PC-9 (cell line): ENCODE data around the gene ASCL2. TPM values are rescaled to one million over a fixed set of nuclear protein-coding genes. Genes with fewer than 3 reads are reported as not detected.

ENCODE experiments used
- BruUV-seq: library from RNA; stranded (reverse); fragments of 400-500 nt; replicated peaks from 2 replicates; lab custom pipeline; 2021; lab: Mats Ljungman, UMichigan
- CTCF ChIA-PET: fragments of 300-600 bp; sonication (Branson Sonifier 250); formaldehyde crosslinking; loops from one replicate; lab custom pipeline; 2022; ENCODE audit warnings: antibody characterized with exemption; lab: Charles Lee
- POLR2A ChIA-PET: fragments of 300-600 bp; sonication (Branson Sonifier 250); formaldehyde crosslinking; loops from one replicate; lab custom pipeline; 2022; ENCODE audit warnings: antibody characterized with exemption; ENCODE audit not compliant: unreplicated experiment; lab: Charles Lee
- DNase-seq, 2 experiments: peaks; one replicate each; pipeline versions ENCODE4 v3.0.0 to v3.0.0-alpha.2; 2015 to 2022; ENCODE audit warnings: mixed read lengths in 1 of 2
- H2AFZ ChIP-seq: fragments of 200-600 bp; sonication (generic); 2 replicates; pipeline ENCODE4 v1.8.1; 2017; ENCODE audit warnings: antibody characterized with exemption
- H3F3A ChIP-seq: fragments of 200-600 bp; sonication (generic); 2 replicates; pipeline ENCODE4 v1.8.1; 2017; ENCODE audit warnings: antibody characterized with exemption, mild to moderate bottlenecking, low read depth; ENCODE audit not compliant: insufficient read depth
- H3K27ac ChIP-seq: fragments of 200-600 bp; sonication (generic); 2 replicates; pipeline ENCODE4 v1.6.1; 2016; ENCODE audit warnings: mixed run types
- H3K27me3 ChIP-seq: fragments of 200-600 bp; sonication (generic); 2 replicates; pipeline ENCODE4 v1.6.1; 2016; ENCODE audit warnings: low read depth, mixed run types; ENCODE audit not compliant: insufficient read depth
- H3K36me3 ChIP-seq: fragments of 200-600 bp; sonication (generic); 2 replicates; pipeline ENCODE4 v1.6.1; 2016; ENCODE audit warnings: low read depth, mixed run types
- H3K4me1 ChIP-seq: fragments of 200-600 bp; sonication (generic); replicated peaks from 2 replicates; pipeline ENCODE4 v1.6.1; 2016; ENCODE audit warnings: mixed run types; ENCODE audit not compliant: insufficient read depth
- H3K4me2 ChIP-seq: fragments of 200-600 bp; sonication (generic); 2 replicates; pipeline ENCODE4 v1.6.1; 2017; ENCODE audit warnings: mixed run types
- H3K4me3 ChIP-seq: fragments of 200-600 bp; sonication (generic); 2 replicates; pipeline ENCODE4 v1.6.1; 2016; ENCODE audit warnings: mixed run types
- H3K79me2 ChIP-seq: fragments of 200-600 bp; sonication (generic); 2 replicates; pipeline ENCODE4 v1.6.1; 2017; ENCODE audit warnings: low read depth, mixed run types
- H3K9me2 ChIP-seq: fragments of 200-600 bp; sonication (generic); 2 replicates; pipeline ENCODE4 v1.8.1; 2017; ENCODE audit warnings: mild to moderate bottlenecking; ENCODE audit not compliant: insufficient read depth
- H3K9me3 ChIP-seq: fragments of 200-600 bp; sonication (generic); 2 replicates; pipeline ENCODE4 v1.8.1; 2016; ENCODE audit warnings: low read depth; ENCODE audit not compliant: insufficient read depth
- H4K20me1 ChIP-seq: fragments of 200-600 bp; sonication (generic); 2 replicates; pipeline ENCODE4 v1.8.1; 2017; ENCODE audit not compliant: insufficient read depth
- EZH2 ChIP-seq: fragments of 200-600 bp; sonication (generic); IDR thresholded peaks from 2 replicates; pipeline ENCODE4 v1.8.0; 2017; ENCODE audit warnings: antibody characterized with exemption, low read depth
- intact Hi-C: fragments of 100-400 bp; cut with micrococcal nuclease; formaldehyde crosslinking; loops from one replicate; pipeline ENCODE4 v1.10.0; 2022; ENCODE audit not compliant: unreplicated experiment
- total RNA-seq: library from RNA; stranded (reverse); gene quantifications from 2 replicates; pipeline ENCODE4 v1.2.3, GENCODE V29; 2021
- TF ChIP-seq, protein P1 (sequence below): fragments of 200-600 bp; sonication (generic); conservative IDR thresholded peaks from 2 replicates; pipeline ENCODE4 v1.6.1; 2017; ENCODE audit warnings: mixed run types, antibody characterized with exemption, mild to moderate bottlenecking, moderate library complexity

Gene ASCL2
- total RNA-seq, 1 experiment from 2014 or later, result not detected

DNA sequence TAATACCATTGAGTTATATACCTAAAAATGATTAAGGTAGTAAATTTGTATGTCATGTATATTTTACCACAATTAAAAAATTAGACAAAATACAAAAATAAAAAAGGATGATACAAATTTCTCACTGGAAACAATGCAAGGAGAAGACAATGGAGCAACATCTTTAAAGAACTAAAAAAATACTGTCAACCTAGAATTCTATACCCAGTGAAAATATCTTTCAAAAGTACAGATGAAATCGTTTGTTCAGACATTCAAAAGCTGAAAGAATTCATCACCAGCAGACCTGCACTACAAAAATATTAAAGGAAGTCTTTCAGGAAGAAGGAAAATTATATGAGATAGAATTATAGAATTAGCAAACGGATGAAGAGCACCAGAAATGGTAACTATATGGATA, 9.8 kb upstream of the ASCL2 start:
- no peaks in the 10 kb centered on the region for H3K9me2 ChIP-seq
- no peak overlapping the region for H2AFZ ChIP-seq
- DNase-seq, result no peak
- intact Hi-C loops, result no loop called here
- no peaks in the 10 kb centered on the region for H3K27me3 ChIP-seq
- H3K4me3 ChIP-seq, result no peak overlapping the region
- TF ChIP-seq EZH2, result no peak
- TF ChIP-seq, protein P1, sequence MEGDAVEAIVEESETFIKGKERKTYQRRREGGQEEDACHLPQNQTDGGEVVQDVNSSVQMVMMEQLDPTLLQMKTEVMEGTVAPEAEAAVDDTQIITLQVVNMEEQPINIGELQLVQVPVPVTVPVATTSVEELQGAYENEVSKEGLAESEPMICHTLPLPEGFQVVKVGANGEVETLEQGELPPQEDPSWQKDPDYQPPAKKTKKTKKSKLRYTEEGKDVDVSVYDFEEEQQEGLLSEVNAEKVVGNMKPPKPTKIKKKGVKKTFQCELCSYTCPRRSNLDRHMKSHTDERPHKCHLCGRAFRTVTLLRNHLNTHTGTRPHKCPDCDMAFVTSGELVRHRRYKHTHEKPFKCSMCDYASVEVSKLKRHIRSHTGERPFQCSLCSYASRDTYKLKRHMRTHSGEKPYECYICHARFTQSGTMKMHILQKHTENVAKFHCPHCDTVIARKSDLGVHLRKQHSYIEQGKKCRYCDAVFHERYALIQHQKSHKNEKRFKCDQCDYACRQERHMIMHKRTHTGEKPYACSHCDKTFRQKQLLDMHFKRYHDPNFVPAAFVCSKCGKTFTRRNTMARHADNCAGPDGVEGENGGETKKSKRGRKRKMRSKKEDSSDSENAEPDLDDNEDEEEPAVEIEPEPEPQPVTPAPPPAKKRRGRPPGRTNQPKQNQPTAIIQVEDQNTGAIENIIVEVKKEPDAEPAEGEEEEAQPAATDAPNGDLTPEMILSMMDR, result no peak
- H3K27ac ChIP-seq, result no peak overlapping the region
- H3K36me3 ChIP-seq, result no peaks in the 10 kb centered on the region
- BruUV-seq, result no TSS peak
- no peaks in the 10 kb centered on the region for H3K79me2 ChIP-seq
- H3K9me3 ChIP-seq, result no peaks in the 10 kb centered on the region
- no peaks in the 10 kb centered on the region for H3F3A ChIP-seq
- POLR2A ChIA-PET, result no interaction called here
- no peaks in the 10 kb centered on the region for H3K4me1 ChIP-seq
- H3K4me2 ChIP-seq, result no peak overlapping the region
- CTCF ChIA-PET, result no interaction called here
- no peaks in the 10 kb centered on the region for H4K20me1 ChIP-seq

DNA sequence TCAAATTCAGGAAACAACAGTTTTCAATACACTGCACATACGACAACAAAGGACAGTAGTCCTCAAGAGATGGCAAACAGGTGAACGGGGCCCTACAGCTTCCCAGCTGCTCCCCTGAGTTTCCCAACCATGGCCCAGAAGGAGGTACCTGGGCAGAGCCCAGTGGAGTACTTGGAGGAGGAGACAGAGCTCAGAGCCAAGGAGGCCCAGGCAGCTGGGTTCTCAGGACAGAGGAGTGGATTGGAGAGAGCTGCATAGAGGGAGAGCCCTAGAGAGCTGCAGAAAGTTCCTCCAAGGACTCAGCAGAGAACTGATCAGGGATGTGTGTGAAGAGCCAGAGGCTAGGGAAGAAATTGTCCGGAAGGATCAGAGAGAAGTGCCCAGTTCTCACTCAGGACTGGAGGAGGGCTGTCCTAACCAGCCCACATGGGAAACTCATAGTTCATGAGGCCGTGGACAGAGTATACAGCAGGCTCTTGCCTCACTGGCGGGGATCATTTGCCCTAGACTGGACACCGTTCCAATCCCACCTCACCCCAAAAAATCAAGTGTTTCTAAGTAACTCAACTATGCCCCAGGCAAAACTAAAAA, 7.6 kb upstream of the ASCL2 start:
- no peaks in the 10 kb centered on the region for H3K9me3 ChIP-seq
- no peak overlapping the region for H2AFZ ChIP-seq
- H3K27ac ChIP-seq, result no peak overlapping the region
- no peaks in the 10 kb centered on the region for H3K9me2 ChIP-seq
- no TSS peak for BruUV-seq
- H3K4me2 ChIP-seq, result no peak overlapping the region
- H3K4me1 ChIP-seq, result 0 out of 2 replicates have a peak, but pooled peaks cover 6% of the 10 kb centered on the region
- H4K20me1 ChIP-seq, result no peaks in the 10 kb centered on the region
- ChIA-PET CTCF (no interaction called here), POLR2A (no interaction called here)
- no peaks in the 10 kb centered on the region for H3K36me3 ChIP-seq
- no peaks in the 10 kb centered on the region for H3F3A ChIP-seq
- TF ChIP-seq EZH2, result no peak
- TF ChIP-seq, protein P1, result no peak
- intact Hi-C loops, result no loop called here
- H3K27me3 ChIP-seq, result no peaks in the 10 kb centered on the region
- H3K4me3 ChIP-seq, result no peak overlapping the region
- H3K79me2 ChIP-seq, result no peaks in the 10 kb centered on the region
- DNase-seq, result no peak

DNA sequence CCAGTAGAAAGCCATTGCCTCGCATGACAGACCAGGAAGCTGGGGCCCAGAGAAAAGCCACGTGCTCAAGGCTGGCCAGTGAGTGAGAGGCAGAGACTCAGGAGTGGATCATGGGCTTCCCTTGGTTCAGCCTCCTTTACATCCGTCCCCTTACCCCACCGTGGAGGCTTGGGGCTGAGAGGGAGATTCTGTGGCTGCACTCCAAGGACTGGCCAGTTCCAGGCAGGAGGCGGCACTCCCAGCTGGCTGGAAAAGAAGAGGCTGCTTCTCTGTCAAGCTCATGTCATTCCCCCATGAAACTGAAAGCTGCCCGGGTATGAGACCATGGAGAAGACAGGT, 6.6 kb upstream of the ASCL2 start:
- BruUV-seq, result no TSS peak
- DNase-seq, result no peak
- H3K9me3 ChIP-seq, result no peaks in the 10 kb centered on the region
- no peaks in the 10 kb centered on the region for H3K36me3 ChIP-seq
- no peaks in the 10 kb centered on the region for H4K20me1 ChIP-seq
- H3K9me2 ChIP-seq, result no peaks in the 10 kb centered on the region
- TF ChIP-seq, protein P1, result no peak
- no peak for TF ChIP-seq EZH2
- CTCF ChIA-PET, result no interaction called here
- no peak overlapping the region for H3K4me3 ChIP-seq
- intact Hi-C loops, result no loop called here
- H3K4me2 ChIP-seq, result no peak overlapping the region
- no peaks in the 10 kb centered on the region for H3K79me2 ChIP-seq
- H3K27ac ChIP-seq, result no peak overlapping the region
- H3K4me1 ChIP-seq, result 0 out of 2 replicates have a peak, but pooled peaks cover 6% of the 10 kb centered on the region
- no peaks in the 10 kb centered on the region for H3K27me3 ChIP-seq
- H2AFZ ChIP-seq, result no peak overlapping the region
- POLR2A ChIA-PET, result no interaction called here
- no peaks in the 10 kb centered on the region for H3F3A ChIP-seq
